NCI-H748 treated with DMSO at 0.1 percent for 48 hours (cell line): ENCODE measurements around the gene FAM76B.

Experiments used
- DNase-seq: peaks from one replicate; lab custom pipeline; 2025; lab: John Stamatoyannopoulos, UW

Gene FAM76B

GRCh38 chr11:95729462-95729861 is 60.1 kb downstream of the FAM76B start:
- DNase-seq = no peak

GRCh38 chr11:95728790-95729189 is 60.8 kb downstream of the FAM76B start:
- no peak for DNase-seq

- no peak for DNase-seq
Measured at GRCh38 chr11:95728094-95728493, 61.5 kb downstream of the FAM76B start.

GRCh38 chr11:95727620-95728019 is 62.0 kb downstream of the FAM76B start:
- DNase-seq = no peak

GRCh38 chr11:95727111-95727510 is 62.5 kb downstream of the FAM76B start:
- DNase-seq = no peak

GRCh38 chr11:95725196-95725595 is 64.4 kb downstream of the FAM76B start:
- no peak for DNase-seq

- no peak for DNase-seq
Measured at GRCh38 chr11:95723361-95723942, 66.1 kb downstream of the FAM76B start.

- no peak for DNase-seq
Measured at GRCh38 chr11:95720195-95720594, 69.4 kb downstream of the FAM76B start.
